ENCODE measurements around the gene IPO9.
"Not testable (repeated sequence)": the region's sequence is repeated elsewhere in the genome, so short reads cannot be mapped to it uniquely, and the experiment has no call there.

The IPO9 gene

DNA sequence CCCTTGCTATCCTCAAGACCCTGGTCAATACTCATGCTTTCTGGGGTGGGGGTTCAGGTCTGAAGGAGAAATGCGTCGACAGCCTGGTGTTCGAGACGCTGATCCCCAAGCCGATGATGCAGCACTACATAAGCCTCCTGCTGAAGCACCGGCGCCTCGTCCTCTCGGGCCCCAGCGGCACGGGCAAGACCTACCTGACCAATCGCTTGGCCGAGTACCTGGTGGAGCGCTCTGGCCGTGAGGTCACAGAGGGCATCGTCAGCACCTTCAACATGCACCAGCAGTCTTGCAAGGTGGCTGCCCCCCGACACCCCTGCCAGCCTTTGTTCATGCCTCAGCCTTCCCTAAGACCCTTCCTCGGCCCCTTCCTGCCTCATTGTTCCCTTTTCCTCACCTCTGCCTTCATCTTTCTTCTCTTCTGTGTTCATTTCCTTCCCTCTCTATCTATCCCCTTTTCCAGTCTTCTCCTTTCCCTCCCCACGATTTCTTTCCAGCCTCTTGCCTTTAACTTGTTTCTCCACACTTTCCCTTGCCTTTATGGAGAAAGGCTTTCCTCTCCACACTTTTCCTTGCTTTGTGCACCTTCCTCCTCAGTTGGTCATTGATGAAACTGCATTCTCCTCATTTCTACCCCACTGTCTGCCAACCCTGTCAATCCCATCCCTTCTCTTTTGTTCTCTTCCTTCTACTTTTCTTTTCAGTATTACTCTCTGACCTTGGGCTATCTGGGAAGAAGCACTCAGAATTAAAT is 18.3 kb upstream of the IPO9 start:
- DNase-seq = no peak

GRCh38 chr1:201813226-201813625 is 15.7 kb upstream of the IPO9 start:
- no peak for DNase-seq

DNA sequence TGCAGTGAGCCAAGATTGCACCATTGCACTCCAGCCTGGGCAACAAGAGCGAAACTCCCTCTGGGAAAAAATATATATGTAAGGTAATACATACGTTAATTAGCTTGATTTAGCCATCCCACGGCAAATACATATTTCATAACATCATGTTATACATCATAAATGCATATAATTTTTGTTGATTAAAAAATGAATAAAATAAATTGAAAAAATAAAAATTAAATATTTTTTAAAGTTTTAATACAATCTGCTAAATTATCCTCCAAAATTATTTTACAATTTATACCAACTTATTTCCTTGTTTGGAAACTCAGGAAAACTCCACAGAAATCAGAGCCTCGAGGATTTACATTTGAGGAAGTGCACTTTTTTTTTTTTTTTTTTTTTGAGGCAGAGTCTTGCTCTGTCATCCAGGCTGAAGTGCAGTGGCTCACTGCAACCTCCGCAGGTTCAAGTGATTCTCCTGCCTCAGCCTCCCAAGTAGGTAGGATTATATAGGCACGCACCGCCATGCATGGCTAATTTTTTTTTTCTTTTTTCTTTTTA is 12.6 kb upstream of the IPO9 start:
- no peak for DNase-seq

DNA sequence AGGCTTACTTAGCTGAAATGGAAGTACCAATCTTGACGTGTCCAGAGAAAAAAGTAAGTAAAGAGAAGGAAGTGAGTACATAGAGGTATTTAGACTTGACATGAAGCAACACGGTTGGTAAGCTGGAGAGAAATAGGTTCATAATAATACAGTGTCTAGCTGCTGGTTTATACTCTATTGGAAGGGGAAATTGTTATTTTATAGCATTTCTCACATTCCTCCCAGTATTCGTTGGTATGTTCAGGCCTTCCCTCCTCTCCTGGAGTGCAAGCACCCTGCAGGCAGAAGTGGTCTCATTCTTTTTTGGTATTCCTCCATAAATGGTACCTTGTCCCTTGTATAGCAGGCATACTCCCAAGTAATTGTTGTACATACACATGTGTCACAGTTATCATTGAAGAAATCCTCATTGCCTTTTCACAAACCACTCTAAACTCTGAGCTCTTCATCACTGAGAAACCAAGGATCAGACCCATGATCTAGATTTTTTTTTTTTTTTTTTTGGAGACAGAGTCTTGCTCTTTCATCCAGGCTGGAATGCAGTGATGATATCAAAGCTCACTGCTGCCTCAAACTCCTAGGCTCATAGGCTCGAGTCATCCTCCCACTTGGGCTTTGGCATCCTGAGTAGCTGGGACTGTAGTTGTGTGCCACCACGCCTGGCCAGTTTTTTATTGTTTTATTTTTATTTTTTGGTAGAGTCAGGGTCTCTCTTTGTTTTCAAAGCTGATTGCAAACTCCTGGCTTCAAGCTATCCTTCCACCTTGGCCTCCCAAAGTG is 9.8 kb upstream of the IPO9 start:
- no peak for DNase-seq

DNA sequence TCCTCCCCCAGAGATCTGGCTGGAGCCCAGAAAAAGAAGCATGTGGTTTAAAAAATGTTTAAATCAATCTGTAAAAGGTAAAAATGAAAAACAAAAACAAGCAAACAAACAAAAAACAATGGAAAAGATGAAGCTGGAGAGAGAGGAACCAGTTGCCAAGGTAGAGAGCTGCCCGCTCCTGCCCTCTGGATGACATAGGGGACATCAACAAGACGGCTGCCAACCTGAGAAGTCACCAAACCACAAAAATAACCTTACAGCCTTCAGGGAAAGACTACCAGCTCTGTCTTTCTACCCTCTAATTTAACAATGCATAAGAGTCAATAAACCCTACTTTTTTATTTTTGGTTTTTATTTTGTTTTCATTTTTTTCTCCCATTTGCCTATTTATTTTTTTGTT is 8.5 kb upstream of the IPO9 start:
- DNase-seq = no peak

DNA sequence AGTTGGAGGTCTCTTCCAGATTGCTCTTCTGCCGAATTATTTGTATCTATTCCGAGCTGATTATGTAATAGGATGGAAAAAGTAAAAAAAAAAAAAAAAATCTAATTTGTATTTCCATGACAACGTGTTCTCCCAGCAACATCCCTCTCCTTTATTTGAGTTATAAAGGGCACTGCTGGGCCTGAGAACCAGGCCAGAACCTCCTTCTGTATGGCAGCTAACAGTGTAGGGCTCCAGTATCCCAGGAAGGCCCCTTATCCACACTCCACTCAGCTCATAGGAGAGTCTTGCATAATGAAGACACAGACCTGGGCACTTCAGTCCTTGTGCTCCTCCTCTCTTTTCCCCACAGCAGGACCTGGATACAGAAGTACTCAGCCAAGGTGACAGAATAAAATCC is 3.7 kb upstream of the IPO9 start:
- DNase-seq = no peak

- DNase-seq = no peak
Measured at GRCh38 chr1:201826830-201827229, 2.1 kb upstream of the IPO9 start.

DNA sequence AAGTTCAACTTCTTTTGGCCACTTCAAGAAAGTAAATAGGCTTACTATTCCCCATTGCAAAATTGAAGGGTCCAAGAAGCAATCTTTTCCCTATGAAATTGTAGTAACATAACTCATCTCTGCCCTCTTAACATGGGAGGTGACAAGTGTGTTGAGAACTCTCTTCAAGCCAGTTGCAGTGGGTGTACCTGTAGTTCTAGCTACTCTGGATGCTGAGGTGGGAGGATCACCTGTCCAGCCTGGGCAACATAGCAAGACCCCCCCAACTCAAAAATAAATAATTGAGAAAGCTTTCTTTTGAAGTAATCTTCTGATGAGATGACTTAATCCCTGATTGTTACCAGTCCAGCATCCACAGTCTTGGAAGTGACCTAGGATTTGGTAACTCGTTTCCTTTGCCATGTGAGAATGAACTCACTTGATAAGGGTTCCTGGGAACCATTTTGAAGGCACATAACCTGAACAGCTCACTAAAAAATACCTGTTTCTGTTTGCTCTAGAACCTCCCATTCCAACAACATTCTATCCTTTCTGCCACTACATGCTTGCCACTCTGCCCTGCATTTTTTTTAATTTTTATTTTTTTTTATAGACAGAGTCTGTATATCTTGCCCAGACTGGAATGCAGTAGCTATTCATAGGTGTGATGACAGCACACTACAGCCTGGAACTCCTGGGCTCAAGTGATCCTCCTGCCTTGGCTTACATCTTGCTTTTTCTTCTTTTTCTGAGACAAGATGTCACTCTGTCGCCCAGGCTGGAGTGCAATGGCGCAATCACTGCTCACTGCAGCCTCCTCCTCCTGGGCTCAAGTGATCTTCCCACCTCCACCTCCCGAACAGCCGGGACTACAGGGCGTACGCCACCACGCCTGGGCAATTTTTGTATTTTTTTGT is 1.4 kb upstream of the IPO9 start:
- no peak for DNase-seq

DNA sequence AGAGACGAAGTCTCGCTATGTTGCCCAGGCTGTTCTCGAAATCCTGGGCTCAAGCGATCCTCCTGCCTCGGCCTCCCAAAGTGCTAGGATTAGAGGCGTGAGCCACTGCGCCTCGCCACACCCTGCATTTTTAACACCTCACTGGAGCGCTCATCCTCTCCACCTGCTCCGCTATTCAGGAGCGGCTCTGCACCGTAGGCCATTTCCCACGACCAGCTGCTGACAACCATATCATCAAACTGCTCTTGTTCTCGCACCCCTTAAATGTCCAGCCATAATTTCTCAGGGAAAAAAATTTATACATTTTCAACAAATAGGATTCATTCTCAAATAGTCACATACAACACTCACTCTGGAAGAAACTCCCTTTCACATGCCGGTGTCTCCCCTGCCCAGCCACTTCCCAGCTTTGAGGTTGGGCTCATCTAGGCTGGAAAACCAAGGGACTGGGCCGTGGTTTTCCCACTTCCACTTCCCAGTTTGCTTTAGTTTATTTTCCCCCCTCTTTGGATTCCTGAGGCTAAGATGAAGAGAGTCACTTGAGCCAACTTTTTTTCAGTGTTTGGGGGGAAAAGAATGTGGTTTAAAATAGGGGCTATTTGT is 639 bp upstream of the IPO9 start:
- DNase-seq = no peak

DNA sequence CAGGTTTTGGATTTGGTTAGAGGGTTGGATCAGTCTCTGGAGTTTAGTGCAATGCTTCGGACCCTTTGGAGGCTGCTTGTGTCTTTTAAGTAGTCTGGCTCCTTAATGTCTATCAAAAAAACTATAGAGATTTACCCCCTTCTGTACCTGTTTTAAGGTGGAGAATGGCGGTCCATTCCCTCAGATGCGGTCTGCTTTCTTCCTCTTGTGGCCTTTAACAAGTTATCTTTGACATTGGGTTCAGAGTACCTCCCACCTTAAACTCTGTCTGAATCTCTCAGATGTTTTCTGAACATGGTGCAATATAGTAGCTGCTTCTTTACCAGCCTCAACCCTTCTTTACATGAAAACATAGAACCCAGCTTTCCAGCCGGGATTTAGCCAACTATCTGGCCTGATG is 2.4 kb downstream of the IPO9 start:
- no peak for DNase-seq

DNA sequence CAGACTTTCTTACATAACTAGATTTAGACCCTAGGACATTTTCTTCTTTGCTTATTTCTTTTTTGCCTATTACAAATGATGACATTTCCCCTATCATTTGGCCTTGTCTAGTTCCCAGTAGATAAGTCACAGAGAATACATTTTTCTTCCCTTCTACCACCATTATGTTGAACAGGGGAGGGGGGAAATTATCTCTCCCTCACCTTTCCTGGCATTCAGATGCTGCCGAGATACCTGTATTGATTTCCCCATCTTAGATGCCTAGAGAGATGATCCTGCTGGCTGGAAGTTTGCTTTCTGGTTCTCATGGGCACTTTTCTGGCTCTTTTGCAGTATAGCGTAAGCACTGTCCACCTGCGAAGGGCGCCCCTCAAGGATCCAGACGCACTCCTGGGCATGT is 5.7 kb downstream of the IPO9 start:
- DNase-seq = no peak

GRCh38 chr1:201838381-201838780 is 9.4 kb downstream of the IPO9 start:
- DNase-seq = no peak

DNA sequence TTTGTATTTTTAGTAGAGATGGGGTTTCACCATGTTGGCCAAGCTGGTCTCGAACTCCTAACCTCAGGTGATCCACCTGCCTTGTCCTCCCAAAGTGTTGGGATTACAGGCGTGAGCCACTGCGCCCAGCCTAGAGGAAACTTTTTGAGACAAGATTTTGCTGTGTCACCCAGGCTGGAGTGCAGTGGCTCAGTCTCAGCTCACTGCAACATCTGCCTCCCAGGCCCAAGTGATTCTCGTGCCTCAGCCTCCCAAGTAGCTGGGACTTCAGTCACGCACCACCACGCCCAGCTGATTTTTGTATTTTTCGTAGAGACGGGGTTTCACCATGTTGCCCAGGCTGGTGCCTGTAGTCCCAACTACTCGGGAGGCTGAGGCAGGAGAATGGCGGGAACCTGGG is 10.1 kb downstream of the IPO9 start:
- not testable (repeated sequence) for DNase-seq

DNA sequence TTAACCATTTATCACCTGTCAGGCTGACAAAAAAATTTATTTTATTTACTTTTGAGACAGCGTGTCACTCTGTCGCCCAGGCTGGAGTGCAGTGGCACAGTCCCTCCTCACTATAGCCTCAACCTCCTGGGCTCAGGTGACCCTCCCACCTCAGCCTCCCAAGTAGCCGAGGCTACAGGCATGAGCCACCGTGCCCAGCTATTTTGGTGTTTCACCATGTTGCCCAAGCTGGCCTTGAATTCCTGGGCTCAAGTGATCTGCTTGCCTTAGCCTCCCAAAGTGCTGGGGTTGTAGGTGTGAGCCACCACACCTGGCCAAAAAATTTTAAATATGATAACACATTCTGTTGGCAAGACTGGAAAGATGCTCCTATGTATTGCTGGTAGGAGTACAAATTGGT is 11.1 kb downstream of the IPO9 start:
- DNase-seq = no peak

DNA sequence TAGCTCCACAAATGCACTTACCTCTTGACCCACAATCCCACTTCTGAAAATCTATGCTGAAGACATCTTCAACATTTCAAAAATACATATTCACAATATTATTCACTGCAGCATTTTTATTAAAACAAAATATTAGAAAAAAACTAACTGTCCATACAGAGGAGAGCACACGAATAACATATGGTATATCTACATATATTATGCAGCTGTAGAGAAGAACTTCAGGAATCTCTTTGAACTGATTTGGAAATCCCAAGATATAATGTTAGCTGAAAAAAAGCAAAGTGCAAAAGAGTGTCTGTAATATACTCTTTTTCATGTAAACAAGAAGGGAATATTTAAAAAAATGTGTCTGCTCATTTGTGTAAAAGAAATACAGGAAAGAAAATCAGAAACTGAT is 11.5 kb downstream of the IPO9 start:
- no peak for DNase-seq

DNA sequence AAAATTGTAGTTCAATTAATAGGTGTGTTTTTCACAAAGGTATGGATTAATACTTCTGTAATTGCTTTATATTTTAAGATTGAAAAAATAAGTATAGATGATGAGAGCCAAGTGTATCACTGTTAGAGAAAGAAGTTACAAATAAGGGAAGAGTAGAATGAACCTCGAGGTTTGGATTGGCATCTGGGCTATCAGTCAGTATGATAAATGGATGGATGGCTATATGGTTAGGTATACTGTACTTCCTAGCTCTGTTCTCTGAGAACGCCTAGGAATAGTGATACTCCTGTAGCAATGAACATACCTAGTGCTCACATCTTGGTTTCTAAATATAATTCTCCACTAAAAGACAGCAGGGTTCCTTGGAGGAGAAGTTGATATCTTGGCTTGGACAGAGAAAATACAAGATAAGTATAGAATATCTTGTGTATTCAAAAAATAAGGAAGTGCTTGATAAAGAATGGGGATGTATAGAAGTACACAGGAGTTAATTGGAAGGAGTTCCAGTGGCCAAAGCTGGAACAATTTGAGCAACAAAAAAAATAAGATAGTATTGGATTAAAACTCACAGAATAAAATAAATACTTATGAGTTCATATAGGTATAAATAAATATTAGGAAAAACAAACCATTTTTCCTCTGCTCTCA is 12.4 kb downstream of the IPO9 start:
- DNase-seq = no peak

DNA sequence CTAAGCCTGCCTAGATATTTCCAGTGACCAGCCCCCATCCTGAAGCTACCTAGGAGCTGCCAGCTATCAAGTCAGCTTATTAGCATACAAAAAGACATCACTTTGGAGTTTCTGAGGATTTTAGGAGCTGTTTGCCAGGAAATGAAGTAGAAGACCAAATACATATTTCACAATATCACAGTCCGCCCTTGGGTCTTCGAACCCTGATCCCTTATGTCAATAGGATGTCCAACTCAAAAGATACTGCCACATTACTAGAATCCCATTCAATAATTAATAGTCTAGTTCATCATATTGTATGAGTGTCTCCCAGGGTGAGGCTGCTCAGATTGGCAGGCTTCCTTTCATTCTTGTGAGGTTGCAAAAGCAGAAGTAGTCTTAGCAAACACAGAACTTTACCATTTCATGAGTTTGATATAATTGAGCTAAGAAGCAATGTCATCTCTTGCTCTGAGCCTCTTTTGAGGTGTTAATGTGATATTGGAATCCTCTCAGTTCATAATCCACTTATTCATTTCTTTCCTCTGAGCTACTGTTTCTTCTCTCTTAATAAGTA is 13.6 kb downstream of the IPO9 start:
- no peak for DNase-seq

DNA sequence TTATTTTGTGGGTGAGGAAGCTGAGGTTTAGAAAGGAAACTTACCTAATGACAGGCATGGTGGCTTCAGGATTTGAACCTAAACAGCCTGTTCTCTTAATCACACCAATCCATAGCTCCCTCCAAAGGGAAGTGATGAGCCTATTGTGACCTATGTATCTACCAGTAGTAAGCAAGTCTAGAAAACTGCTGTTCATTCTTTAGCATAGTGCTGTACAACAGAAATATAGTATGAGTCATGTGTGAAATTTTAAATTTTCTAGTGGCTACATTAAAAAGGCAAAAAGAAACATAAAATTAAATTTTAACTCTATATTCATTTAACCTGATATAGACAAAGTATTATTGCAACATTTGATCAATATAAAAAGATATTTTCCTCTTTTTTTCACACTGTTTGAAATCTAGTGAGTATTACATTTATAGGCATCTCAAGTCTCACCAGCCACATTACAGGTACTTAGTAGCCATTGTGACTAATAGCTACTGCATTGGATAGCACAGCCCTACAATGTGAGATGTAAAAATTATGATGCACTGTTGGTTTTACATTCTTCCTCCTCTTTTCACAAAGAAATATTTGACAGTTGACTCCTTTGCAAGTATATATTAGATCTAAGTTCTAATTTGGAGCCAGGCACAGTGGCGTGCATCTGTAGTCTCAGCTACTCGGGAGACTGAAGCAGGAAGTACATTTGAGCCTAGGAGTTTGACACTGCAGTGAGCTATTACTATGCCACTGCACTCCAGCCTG is 16.6 kb downstream of the IPO9 start:
- DNase-seq = no peak

DNA sequence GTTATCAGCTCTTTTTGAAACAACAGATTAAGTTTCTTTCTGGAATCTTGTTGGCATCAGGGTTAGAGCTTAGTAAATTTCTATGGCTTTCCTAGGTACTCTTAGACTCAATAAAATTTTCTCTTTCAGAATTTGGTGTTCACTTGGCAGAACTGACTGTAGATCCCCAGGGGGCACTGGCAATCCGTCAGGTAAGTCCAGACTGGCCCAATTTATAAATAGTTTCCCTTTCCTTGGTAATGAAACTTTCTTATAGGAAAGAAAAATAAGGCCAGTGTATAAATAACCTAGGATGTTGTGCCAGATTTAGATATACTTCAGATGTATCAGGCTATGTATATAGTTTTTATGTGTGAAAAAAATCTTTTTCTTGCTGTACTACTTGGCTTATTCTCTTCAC is 18.2 kb downstream of the IPO9 start:
- DNase-seq = no peak

GRCh38 chr1:201848230-201848629 is 19.3 kb downstream of the IPO9 start:
- no peak for DNase-seq

- DNase-seq = no peak
Measured at GRCh38 chr1:201849372-201850052, 20.6 kb downstream of the IPO9 start.
